H1 (cell line): ENCODE measurements around the gene PDE6B. TPM values are rescaled to one million over a fixed set of nuclear protein-coding genes. Genes with fewer than 3 reads are reported as not detected.
A peak's percentile ranks its signal among the peaks of the same experiment; 100 is the strongest.

ENCODE experiments used
- CTCF ChIA-PET: fragments of 300-600 bp; sonication (Branson Sonifier 250); formaldehyde crosslinking; loops from one replicate; lab custom pipeline; 2021; ENCODE audit not compliant: partially characterized antibody; lab: Charles Lee
- POLR2A ChIA-PET: fragments of 300-600 bp; sonication (Branson Sonifier 250); formaldehyde crosslinking; loops from one replicate; lab custom pipeline; 2021; ENCODE audit warnings: inconsistent platforms; ENCODE audit not compliant: partially characterized antibody; lab: Charles Lee
- DNase-seq, 2 experiments: peaks; one replicate each; pipeline versions ENCODE4 v3.0.0 to v3.0.0-alpha.2; 2010 to 2022; ENCODE audit warnings: low spot score in 2 of 2, low read depth in 1 of 2, mixed read lengths in 1 of 2
- FAIRE-seq: peaks from 2 replicates; lab custom pipeline; 2011; peaks lifted over from hg19 to GRCh38; lab: Jason Lieb, UNC
- H2AFZ ChIP-seq: 2 replicates; pipeline ENCODE4 v1.8.1; 2012; ENCODE audit warnings: low read length, inconsistent platforms
- H2AK5ac ChIP-seq: 2 replicates; pipeline ENCODE4 v1.6.1; 2013; ENCODE audit warnings: low read depth, low read length
- H2BK120ac ChIP-seq: replicated peaks from 2 replicates; pipeline ENCODE3; 2013; ENCODE audit warnings: low read depth, low read length, inconsistent platforms
- H2BK12ac ChIP-seq: 2 replicates; pipeline ENCODE4 v1.6.1; 2013; ENCODE audit warnings: low read depth, low read length
- H2BK15ac ChIP-seq: 2 replicates; pipeline ENCODE4 v1.6.1; 2013; ENCODE audit warnings: low read length
- H2BK20ac ChIP-seq: 2 replicates; pipeline ENCODE4 v1.6.1; 2013; ENCODE audit warnings: low read length
- H2BK5ac ChIP-seq: 2 replicates; pipeline ENCODE4 v1.6.1; 2013; ENCODE audit warnings: low read depth, low read length
- H3K14ac ChIP-seq: 2 replicates; pipeline ENCODE4 v1.6.1; 2013; ENCODE audit warnings: inconsistent platforms; ENCODE audit not compliant: insufficient read length
- H3K18ac ChIP-seq: 2 replicates; pipeline ENCODE4 v1.6.1; 2013; ENCODE audit warnings: low read length; ENCODE audit errors: extremely low read depth
- H3K23ac ChIP-seq: 2 replicates; pipeline ENCODE4 v1.6.1; 2013; ENCODE audit warnings: inconsistent platforms; ENCODE audit not compliant: insufficient read length
- H3K23me2 ChIP-seq: 2 replicates; pipeline ENCODE4 v1.6.1; 2013; ENCODE audit warnings: low read depth, low read length
- H3K27ac ChIP-seq: 2 replicates; pipeline ENCODE4 v1.6.1; 2011; ENCODE audit warnings: low read depth, low read length, inconsistent platforms
- H3K27me3 ChIP-seq, 4 experiments: replicated peaks in 1 of 4; 1 replicate in 1 of 4; 2 replicates in 3 of 4; pipeline versions ENCODE4 v1.6.1 to v1.8.1; 2011 to 2013; ENCODE audit warnings: low read length in 3 of 4, mild to moderate bottlenecking in 3 of 4, inconsistent platforms in 2 of 4, mixed read lengths in 2 of 4, moderate library complexity in 1 of 4; ENCODE audit not compliant: control insufficient read depth in 3 of 4, insufficient read depth in 3 of 4; ENCODE audit errors: extremely low read depth in 1 of 4
- H3K36me3 ChIP-seq, 4 experiments: 2 replicates each; pipeline versions ENCODE4 v1.6.1 to v1.8.1; 2011 to 2013; ENCODE audit warnings: mild to moderate bottlenecking in 4 of 4, low read length in 3 of 4, moderate library complexity in 2 of 4, control low read depth in 1 of 4, inconsistent platforms in 1 of 4; ENCODE audit not compliant: insufficient read depth in 4 of 4, control insufficient read depth in 2 of 4
- H3K4ac ChIP-seq: replicated peaks from 2 replicates; pipeline ENCODE3; 2013; ENCODE audit warnings: low read length, low read depth, mixed read lengths, inconsistent platforms; ENCODE audit not compliant: insufficient read length
- H3K4me1 ChIP-seq, 4 experiments: replicated peaks in 1 of 4; 1 replicate in 1 of 4; 2 replicates in 3 of 4; pipeline versions ENCODE4 v1.6.1 to v1.8.1; 2011 to 2013; ENCODE audit warnings: low read length in 3 of 4, inconsistent platforms in 2 of 4, mixed read lengths in 1 of 4; ENCODE audit not compliant: insufficient read depth in 4 of 4, control insufficient read depth in 3 of 4
- H3K4me2 ChIP-seq, 2 experiments: 2 replicates each; pipeline versions ENCODE4 v1.6.1 to v1.8.1; 2011 to 2013; ENCODE audit warnings: low read depth in 2 of 2, low read length in 2 of 2, control low read depth in 1 of 2, inconsistent platforms in 1 of 2, mild to moderate bottlenecking in 1 of 2; ENCODE audit not compliant: insufficient read depth in 1 of 2
- H3K4me3 ChIP-seq, 4 experiments: fragments of 200-600, 300-600 bp in 1 of 4; sonication (generic), shearing (Covaris generic), sonication (Bioruptor Twin) in 1 of 4; 2 replicates each; pipeline versions ENCODE4 v1.5.1 to v1.8.1; 2011 to 2016; ENCODE audit warnings: low read length in 4 of 4, low read depth in 3 of 4, control low read depth in 2 of 4, inconsistent platforms in 2 of 4, mild to moderate bottlenecking in 2 of 4, mixed read lengths in 1 of 4, moderate library complexity in 1 of 4; ENCODE audit not compliant: insufficient read depth in 2 of 4; ENCODE audit errors: extremely low read depth in 1 of 4
- H3K56ac ChIP-seq: replicated peaks from 2 replicates; pipeline ENCODE3; 2013; ENCODE audit warnings: low read depth, mild to moderate bottlenecking, mixed read lengths, low read length, inconsistent platforms; ENCODE audit not compliant: insufficient read length
- H3K79me1 ChIP-seq: 2 replicates; pipeline ENCODE4 v1.6.1; 2013; ENCODE audit warnings: low read depth, low read length, control low read depth
- H3K79me2 ChIP-seq, 2 experiments: 2 replicates each; pipeline versions ENCODE4 v1.6.1 to v1.8.1; 2012 to 2013; ENCODE audit warnings: low read length in 2 of 2, mild to moderate bottlenecking in 2 of 2, inconsistent platforms in 1 of 2; ENCODE audit not compliant: insufficient read depth in 2 of 2, control insufficient read depth in 1 of 2
- H3K9ac ChIP-seq, 4 experiments: replicated peaks in 1 of 4; 1 replicate in 1 of 4; 2 replicates in 3 of 4; pipeline versions ENCODE4 v1.6.1 to v1.8.1; 2011 to 2013; ENCODE audit warnings: low read depth in 3 of 4, low read length in 3 of 4, control low read depth in 2 of 4, mild to moderate bottlenecking in 2 of 4, moderate library complexity in 2 of 4, inconsistent platforms in 1 of 4; ENCODE audit errors: extremely low read depth in 1 of 4
- H3K9me3 ChIP-seq, 2 experiments: 2 replicates each; pipeline versions ENCODE4 v1.6.1 to v1.8.1; 2012 to 2013; ENCODE audit warnings: mild to moderate bottlenecking in 2 of 2, moderate library complexity in 2 of 2, control low read depth in 1 of 2, inconsistent platforms in 1 of 2, low read depth in 1 of 2, low read length in 1 of 2, mixed read lengths in 1 of 2; ENCODE audit not compliant: insufficient read depth in 2 of 2
- H4K20me1 ChIP-seq, 2 experiments: replicated peaks in 1 of 2; 2 replicates each; pipeline versions ENCODE3 to v1.8.1; 2011 to 2013; ENCODE audit warnings: inconsistent platforms in 2 of 2, low read length in 2 of 2, mild to moderate bottlenecking in 1 of 2; ENCODE audit not compliant: insufficient read depth in 2 of 2, control insufficient read depth in 1 of 2
- H4K5ac ChIP-seq: 2 replicates; pipeline ENCODE4 v1.6.1; 2013; ENCODE audit warnings: low read length, low read depth, mixed read lengths, inconsistent platforms; ENCODE audit not compliant: insufficient read length
- H4K8ac ChIP-seq: 2 replicates; pipeline ENCODE4 v1.8.0; 2013; ENCODE audit warnings: mild to moderate bottlenecking, moderate library complexity, low read length, inconsistent platforms; ENCODE audit not compliant: insufficient read depth; ENCODE audit errors: extremely low read depth
- H4K91ac ChIP-seq: replicated peaks from 2 replicates; pipeline ENCODE3; 2013; ENCODE audit warnings: low read length, mixed read lengths, inconsistent platforms; ENCODE audit not compliant: insufficient read length
- CTCF ChIP-seq, 3 experiments: IDR thresholded peaks; 1 replicate in 2 of 3; 2 replicates in 1 of 3; pipeline versions ENCODE4 v1.5.1 to v1.6.1; 2011; ENCODE audit warnings: low read length in 3 of 3, mild to moderate bottlenecking in 3 of 3, inconsistent platforms in 2 of 3, low read depth in 1 of 3, moderate library complexity in 1 of 3; ENCODE audit not compliant: insufficient read depth in 1 of 3; ENCODE audit errors: control extremely low read depth in 1 of 3
- EGR1 ChIP-seq: IDR thresholded peaks from 2 replicates; pipeline ENCODE4 v1.6.1; 2011; ENCODE audit warnings: low read depth, low read length, borderline replicate concordance
- PHF8 ChIP-seq: fragments of 200-600 bp; sonication (generic); conservative IDR thresholded peaks from 2 replicates; pipeline ENCODE4 v1.7.1; 2012; ENCODE audit warnings: low read depth, mild to moderate bottlenecking, inconsistent platforms, low read length, moderate library complexity
- POLR2A ChIP-seq, 2 experiments: IDR thresholded peaks; 1 replicate in 1 of 2; 2 replicates in 1 of 2; pipeline ENCODE4 v1.6.1; 2011; ENCODE audit warnings: low read depth in 2 of 2, low read length in 2 of 2, mild to moderate bottlenecking in 2 of 2; ENCODE audit errors: control extremely low read depth in 1 of 2
- RBBP5 ChIP-seq: IDR thresholded peaks from 2 replicates; pipeline ENCODE4 v1.7.1; 2012; ENCODE audit warnings: low read depth, mild to moderate bottlenecking, inconsistent platforms, low read length, moderate library complexity, borderline replicate concordance
- USF2 ChIP-seq: IDR thresholded peaks from 2 replicates; pipeline ENCODE4 v1.6.1; 2011; ENCODE audit warnings: low read length, improper control_type of control experiment
- WGBS, 2 experiments: shearing (Covaris generic) in 1 of 2; methylation state at CpG; one replicate each; pipeline versions ENCODE4 v1.1.6 to v1.1.7; 2013 to 2015; ENCODE audit warnings: low lambda C conversion rate in 2 of 2, mixed read lengths in 2 of 2, inconsistent platforms in 1 of 2, low coverage in 1 of 2, missing lambda C conversion rate in 1 of 2; ENCODE audit not compliant: insufficient replicate concordance in 2 of 2, insufficient coverage in 1 of 2, insufficient read length in 1 of 2; ENCODE audit errors: extremely low coverage in 1 of 2, missing lambda C conversion rate in 1 of 2; 5-methylcytosine and 5-hydroxymethylcytosine counted together
- polyA plus RNA-seq, 7 experiments: library from polyadenylated mRNA; depleted of rRNA in 3 of 7; stranded (reverse) in 5 of 7; unstranded in 2 of 7; fragments of >200 nt in 5 of 7; fragments of 200-250 nt in 2 of 7; gene quantifications; 1 replicate in 5 of 7; 2 replicates in 1 of 7; 4 replicates in 1 of 7; pipeline versions ENCODE4 v1.2.1 to v1.2.3, GENCODE V29; 2011 to 2013; ENCODE audit warnings: missing spikeins in 2 of 7, mixed read lengths in 2 of 7
- total RNA-seq: library from RNA; stranded (reverse); fragmentation: NEBNext Ultra II Directional; extraction: Animal tissue kit (Norgen Biotek cat#: 25700); gene quantifications from 2 replicates; pipeline ENCODE4 v1.2.1, GENCODE V29; 2021

The PDE6B gene
- total and polyA plus RNA-seq, 2 of the 8 experiments (the other 6 are each of a cell fraction or from before 2014, with no cell fraction given): 4.1 to 8.4 TPM

- Histone ChIP-seq H4K20me1 (peaks cover 0 to 4% of the 10 kb centered on the region in 2 experiments), H2BK120ac (peak within 1 kb of the TSS; percentile 21), H4K91ac (peak within 1 kb of the TSS; percentile 71), H3K36me3 (no peaks in the 10 kb centered on the region), H2BK15ac (peak within 1 kb of the TSS; percentile 99; the same call in 1 of the 2 replicates), H2BK5ac (peak within 1 kb of the TSS; percentile 82; the same call in 1 of the 2 replicates), H3K79me2 (no peaks in the 10 kb centered on the region), H2BK12ac (peak within 1 kb of the TSS; percentile 85; the same call in 1 of the 2 replicates), H3K23ac (no peak within 1 kb of the TSS), H2BK20ac (no peak within 1 kb of the TSS), H3K4me2 (peak within 1 kb of the TSS; percentile 68 to 85), H3K18ac (peak within 1 kb of the TSS; percentile 90), H3K14ac (no peak within 1 kb of the TSS), H3K4me1 (peaks cover 0 to 25% (median 14%) of the 10 kb centered on the region in 4 experiments; a peak in 6 of 7 replicates), H3K4ac (no peak within 1 kb of the TSS), H3K23me2 (peaks cover 6% of the 10 kb centered on the region; the same call in 1 of the 2 replicates), H3K27ac (no peak within 1 kb of the TSS; the same call in 1 of the 2 replicates), H3K4me3 (peak within 1 kb of the TSS; percentile 33 to 66 (median 46)), H2AFZ (peak within 1 kb of the TSS; percentile 31), H3K27me3 (peaks cover 0 to 4% (median 0%) of the 10 kb centered on the region in 4 experiments; a peak in 1 of 7 replicates), H3K9me3 (no peaks in the 10 kb centered on the region), H4K8ac (peak within 1 kb of the TSS; percentile 81), H3K56ac (peak within 1 kb of the TSS; percentile 55), H3K79me1 (no peaks in the 10 kb centered on the region), H3K9ac (peak within 1 kb of the TSS in 2 of 4 experiments; percentile 26 to 50; a peak in 4 of 7 replicates), H4K5ac (peak within 1 kb of the TSS; percentile 36), H2AK5ac (peak within 1 kb of the TSS; percentile 95; the same call in 1 of the 2 replicates)
- POLR2A ChIA-PET: interaction anchor here (0.8 to 1.8 kb wide), 3 partner anchors 9 to 12 kb away, joined by 3 to 4 read pairs (median 4); no protein-coding TSS in a partner anchor
- CTCF ChIA-PET: interaction anchor here (0.6 kb wide), 1 partner anchor 208 kb away, joined by 3 read pairs; no protein-coding TSS in a partner anchor
- 5% methylated on average over 23 of the region's 59 CpGs; no CpG with 5 or more reads in 1 of the 2 experiments for WGBS, 2 experiments
- FAIRE-seq (no peak), DNase-seq (peak in 1 of 2 experiments; percentile 77)
- TF ChIP-seq CTCF (IDR thresholded peaks at IDR 0.05; ENCODE audit: control extremely low read depth in 1 of 3, insufficient read depth in 1 of 3, low read depth in 1 of 3, low read length in 3 of 3) (peak in 2 of 3 experiments; percentile 28 to 53; a peak in 3 of 4 replicates), EGR1 (peak; percentile 45; the same call in 1 of the 2 replicates), PHF8 (peak; percentile 53; the same call in 1 of the 2 replicates), POLR2A (IDR thresholded peaks at IDR 0.05; ENCODE audit: control extremely low read depth in 1 of 2, low read depth in 2 of 2, low read length in 2 of 2) (peak in 1 of 2 experiments; percentile 42; a peak in 2 of 3 replicates), USF2 (no peak), RBBP5 (peak; percentile 31; the same call in 1 of the 2 replicates)
Measured at GRCh38 chr4:688854-689681, 63.7 kb downstream of the PDE6B start, which contains the start of gene SLC49A3. TSS of gene SLC49A3 (minus strand) at chr4:689151. CDS start at chr4:689127, 24 bp downstream.
